H9 (cell line): ENCODE data around the gene NKX6-2. TPM values are rescaled to one million over a fixed set of nuclear protein-coding genes. Genes with fewer than 3 reads are reported as not detected.

Experiments used
- DNase-seq: peaks from one replicate; pipeline ENCODE4 v3.0.0-alpha.2; 2017
- H2AFZ ChIP-seq: one replicate; pipeline ENCODE4 v1.6.1; 2013; ENCODE audit warnings: mild to moderate bottlenecking, low read length, control low read depth, moderate library complexity
- H2AK5ac ChIP-seq: 2 replicates; pipeline ENCODE4 v1.6.1; 2013; ENCODE audit warnings: low read length, control low read depth, mixed read lengths; ENCODE audit not compliant: insufficient read length
- H2BK120ac ChIP-seq: one replicate; pipeline ENCODE4 v1.6.1; 2013; ENCODE audit warnings: low read depth, mild to moderate bottlenecking, low read length, control low read depth, inconsistent platforms; ENCODE audit not compliant: poor library complexity, severe bottlenecking
- H2BK12ac ChIP-seq: 2 replicates; pipeline ENCODE4 v1.6.1; 2013; ENCODE audit warnings: low read length, control low read depth, mixed read lengths, low read depth; ENCODE audit not compliant: insufficient read length
- H2BK15ac ChIP-seq: 2 replicates; pipeline ENCODE4 v1.6.1; 2013; ENCODE audit warnings: low read depth, low read length, control low read depth
- H2BK20ac ChIP-seq: one replicate; pipeline ENCODE4 v1.6.1; 2013; ENCODE audit warnings: low read depth, mild to moderate bottlenecking, low read length, control low read depth, inconsistent platforms; ENCODE audit not compliant: poor library complexity, severe bottlenecking
- H2BK5ac ChIP-seq: 2 replicates; pipeline ENCODE4 v1.6.1; 2013; ENCODE audit warnings: low read length, control low read depth, mixed read lengths; ENCODE audit not compliant: insufficient read length
- H3K14ac ChIP-seq: 2 replicates; pipeline ENCODE4 v1.6.1; 2013; ENCODE audit warnings: low read length, control low read depth; ENCODE audit not compliant: insufficient read depth
- H3K18ac ChIP-seq: 2 replicates; pipeline ENCODE4 v1.6.1; 2013; ENCODE audit warnings: low read depth, mild to moderate bottlenecking, mixed read lengths, low read length, control low read depth; ENCODE audit not compliant: insufficient read length
- H3K23ac ChIP-seq: 2 replicates; pipeline ENCODE4 v1.6.1; 2013; ENCODE audit warnings: low read length, control low read depth, mixed read lengths, low read depth; ENCODE audit not compliant: insufficient read length
- H3K23me2 ChIP-seq: 2 replicates; pipeline ENCODE4 v1.6.1; 2013; ENCODE audit warnings: low read depth, mild to moderate bottlenecking, mixed read lengths, low read length, control low read depth; ENCODE audit not compliant: insufficient read length, poor library complexity, severe bottlenecking
- H3K27ac ChIP-seq: 2 replicates; pipeline ENCODE4 v1.5.1; 2013; ENCODE audit warnings: low read length, control low read depth, mixed read lengths, low read depth; ENCODE audit not compliant: insufficient read length
- H3K27me3 ChIP-seq: 2 replicates; pipeline ENCODE4 v1.6.1; 2013; ENCODE audit warnings: low read length, control low read depth, inconsistent platforms; ENCODE audit not compliant: insufficient read depth
- H3K4ac ChIP-seq: 2 replicates; pipeline ENCODE4 v1.6.1; 2013; ENCODE audit warnings: low read depth, mild to moderate bottlenecking, control low read depth, inconsistent platforms, low read length, moderate library complexity
- H3K4me1 ChIP-seq: 2 replicates; pipeline ENCODE4 v1.6.1; 2013; ENCODE audit warnings: low read length, control low read depth, inconsistent platforms; ENCODE audit not compliant: insufficient read depth
- H3K4me2 ChIP-seq: 2 replicates; pipeline ENCODE4 v1.6.1; 2013; ENCODE audit warnings: low read length, control low read depth, mixed read lengths; ENCODE audit not compliant: insufficient read length, insufficient read depth
- H3K56ac ChIP-seq: 2 replicates; pipeline ENCODE4 v1.6.1; 2013; ENCODE audit warnings: low read depth, mild to moderate bottlenecking, mixed read lengths, low read length, control low read depth; ENCODE audit not compliant: insufficient read length
- H3K79me1 ChIP-seq: 2 replicates; pipeline ENCODE4 v1.6.1; 2013; ENCODE audit warnings: low read depth, mild to moderate bottlenecking, moderate library complexity, low read length, control low read depth, inconsistent platforms; ENCODE audit not compliant: insufficient read depth, poor library complexity, severe bottlenecking
- H3K79me2 ChIP-seq: 2 replicates; pipeline ENCODE4 v1.6.1; 2013; ENCODE audit warnings: low read length, control low read depth, inconsistent platforms; ENCODE audit not compliant: insufficient read depth
- H3K9ac ChIP-seq: 2 replicates; pipeline ENCODE4 v1.6.1; 2013; ENCODE audit warnings: low read length, control low read depth, mixed read lengths; ENCODE audit not compliant: insufficient read length; ENCODE audit errors: extremely low read depth
- H3K9me3 ChIP-seq: one replicate; pipeline ENCODE4 v1.6.1; 2013; ENCODE audit warnings: low read depth, low read length, inconsistent platforms; ENCODE audit not compliant: control insufficient read depth
- H3T11ph ChIP-seq: one replicate; pipeline ENCODE4 v1.6.1; 2013; ENCODE audit warnings: mild to moderate bottlenecking, low read length, control low read depth, inconsistent platforms
- H4K20me1 ChIP-seq: one replicate; pipeline ENCODE4 v1.6.1; 2013; ENCODE audit not compliant: control insufficient read depth, insufficient read length, insufficient read depth
- H4K5ac ChIP-seq: 2 replicates; pipeline ENCODE4 v1.6.1; 2013; ENCODE audit warnings: low read depth, mild to moderate bottlenecking, mixed read lengths, low read length, control low read depth; ENCODE audit not compliant: insufficient read length
- H4K8ac ChIP-seq: replicated peaks from 2 replicates; pipeline ENCODE4 v1.6.1; 2013; ENCODE audit warnings: low read length, control low read depth, mixed read lengths, low read depth; ENCODE audit not compliant: insufficient read length
- H4K91ac ChIP-seq: 2 replicates; pipeline ENCODE4 v1.6.1; 2013; ENCODE audit warnings: low read depth, mild to moderate bottlenecking, moderate library complexity, mixed read lengths, low read length, control low read depth; ENCODE audit not compliant: insufficient read length
- H3K27ac Mint-ChIP-seq, 3 experiments: 2 replicates in 2 of 3; 3 replicates in 1 of 3; pipeline ENCODE4 v1.8.0; 2020 to 2021; ENCODE audit warnings: mixed read lengths in 3 of 3, mild to moderate bottlenecking in 1 of 3, moderate library complexity in 1 of 3
- H3K27me3 Mint-ChIP-seq: 2 replicates; pipeline ENCODE4 v1.8.0; 2021; ENCODE audit warnings: low read depth, mild to moderate bottlenecking, moderate library complexity, mixed read lengths
- H3K36me3 Mint-ChIP-seq, 3 experiments: 2 replicates in 2 of 3; 3 replicates in 1 of 3; pipeline ENCODE4 v1.8.0; 2020 to 2021; ENCODE audit warnings: low read depth in 3 of 3, mixed read lengths in 3 of 3; ENCODE audit not compliant: insufficient read depth in 1 of 3
- H3K4me1 Mint-ChIP-seq, 2 experiments: 2 replicates each; pipeline ENCODE4 v1.8.0; 2020; ENCODE audit warnings: mixed read lengths in 2 of 2
- H3K4me3 Mint-ChIP-seq, 2 experiments: 2 replicates in 1 of 2; 3 replicates in 1 of 2; pipeline ENCODE4 v1.8.0; 2020 to 2021; ENCODE audit warnings: mild to moderate bottlenecking in 2 of 2, mixed read lengths in 2 of 2, moderate library complexity in 1 of 2
- H3K9me3 Mint-ChIP-seq, 2 experiments: 2 replicates in 1 of 2; 3 replicates in 1 of 2; pipeline ENCODE4 v1.8.0; 2020; ENCODE audit warnings: mild to moderate bottlenecking in 2 of 2, mixed read lengths in 2 of 2, moderate library complexity in 1 of 2
- WGBS: extraction: QIAGEN DNeasy Blood & Tissue Kit; methylation state at CpG from one replicate; pipeline ENCODE4 v1.1.7; 2013; ENCODE audit warnings: missing lambda C conversion rate, low lambda C conversion rate, mixed read lengths; ENCODE audit not compliant: insufficient read length; ENCODE audit errors: extremely low coverage; 5-methylcytosine and 5-hydroxymethylcytosine counted together
- total RNA-seq: library from RNA; stranded (reverse); gene quantifications from 2 replicates; pipeline ENCODE4 v1.2.1, GENCODE V29; 2021
- TF ChIP-seq, protein P1 (sequence below): fragments of 200-600 bp; sonication (generic); conservative IDR thresholded peaks from 3 replicates; pipeline ENCODE4 v1.8.0; 2021; ENCODE audit warnings: antibody characterized with exemption, mild to moderate bottlenecking

Gene NKX6-2
- total RNA-seq, 1 experiment from 2014 or later, result 0.13 TPM

DNA sequence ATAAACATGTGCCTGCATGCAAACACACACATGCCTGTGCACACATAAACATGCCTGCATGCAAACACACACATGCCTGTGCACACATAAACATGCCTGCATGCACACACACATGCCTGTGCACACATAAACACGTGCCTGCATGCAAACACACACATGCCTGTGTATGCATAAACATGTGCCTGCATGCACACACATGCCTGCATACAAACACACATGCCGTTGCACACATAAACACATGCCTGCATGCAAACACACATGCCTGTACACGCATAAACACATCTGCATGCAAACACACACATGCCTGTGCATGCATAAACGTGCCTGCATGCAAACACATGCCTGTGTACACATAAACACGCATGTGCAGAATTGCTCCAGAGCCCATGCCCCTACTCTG is 22.4 kb downstream of the NKX6-2 start:
- Histone ChIP-seq H2BK5ac (no peak overlapping the region), H3K4me2 (no peak overlapping the region), H3K27ac (no peak overlapping the region), H3K4me1 (no peaks in the 10 kb centered on the region), H3K4ac (no peak overlapping the region), H4K8ac (no peak overlapping the region), H4K91ac (no peak overlapping the region), H3K9ac (no peak overlapping the region), H3K79me2 (no peaks in the 10 kb centered on the region), H3K14ac (no peak overlapping the region), H3K27me3 (no peaks in the 10 kb centered on the region), H3K23me2 (no peaks in the 10 kb centered on the region), H4K20me1 (peaks cover 2% of the 10 kb centered on the region), H3K18ac (no peak overlapping the region), H2AFZ (no peak overlapping the region), H2BK20ac (no peak overlapping the region), H3K79me1 (no peaks in the 10 kb centered on the region), H3K23ac (no peak overlapping the region), H3K56ac (no peak overlapping the region), H2BK120ac (no peak overlapping the region), H2BK12ac (no peak overlapping the region), H2AK5ac (no peak overlapping the region), H4K5ac (no peak overlapping the region), H3T11ph (no peak overlapping the region), H3K9me3 (no peaks in the 10 kb centered on the region), H2BK15ac (no peak overlapping the region)
- TF ChIP-seq, protein P1, sequence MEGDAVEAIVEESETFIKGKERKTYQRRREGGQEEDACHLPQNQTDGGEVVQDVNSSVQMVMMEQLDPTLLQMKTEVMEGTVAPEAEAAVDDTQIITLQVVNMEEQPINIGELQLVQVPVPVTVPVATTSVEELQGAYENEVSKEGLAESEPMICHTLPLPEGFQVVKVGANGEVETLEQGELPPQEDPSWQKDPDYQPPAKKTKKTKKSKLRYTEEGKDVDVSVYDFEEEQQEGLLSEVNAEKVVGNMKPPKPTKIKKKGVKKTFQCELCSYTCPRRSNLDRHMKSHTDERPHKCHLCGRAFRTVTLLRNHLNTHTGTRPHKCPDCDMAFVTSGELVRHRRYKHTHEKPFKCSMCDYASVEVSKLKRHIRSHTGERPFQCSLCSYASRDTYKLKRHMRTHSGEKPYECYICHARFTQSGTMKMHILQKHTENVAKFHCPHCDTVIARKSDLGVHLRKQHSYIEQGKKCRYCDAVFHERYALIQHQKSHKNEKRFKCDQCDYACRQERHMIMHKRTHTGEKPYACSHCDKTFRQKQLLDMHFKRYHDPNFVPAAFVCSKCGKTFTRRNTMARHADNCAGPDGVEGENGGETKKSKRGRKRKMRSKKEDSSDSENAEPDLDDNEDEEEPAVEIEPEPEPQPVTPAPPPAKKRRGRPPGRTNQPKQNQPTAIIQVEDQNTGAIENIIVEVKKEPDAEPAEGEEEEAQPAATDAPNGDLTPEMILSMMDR, result no peak
- Mint-ChIP-seq H3K36me3 (peaks cover 16 to 38% (median 21%) of the 10 kb centered on the region in 3 experiments), H3K9me3 (peaks cover 10 to 18% of the 10 kb centered on the region in 2 experiments; a peak in 4 of 5 replicates), H3K4me1 (no peaks in the 10 kb centered on the region), H3K27me3 (peaks cover 2% of the 10 kb centered on the region; the same call in 1 of the 2 replicates), H3K27ac (no peak overlapping the region), H3K4me3 (no peak overlapping the region)
- DNase-seq, result no peak
- no CpG with 5 or more reads among the region's 5 CpGs for WGBS
